ENCODE data around the gene RPS6KA2.

- TF ChIP-seq EZH2phosphoT487 (IDR thresholded peaks at IDR 0.05; ENCODE audit: insufficient read depth, low read depth): no peak
- no peak for TF ChIP-seq EZH2 (IDR thresholded peaks at IDR 0.05; ENCODE audit: insufficient read depth, poor library complexity, severe bottlenecking)
Observed at GRCh38 chr6:166670894-166671293, 43.8 kb upstream of the RPS6KA2 start.

All from GM23248 (cell line).